ENCODE data around the gene KIF3B.
"Not testable (repeated sequence)": the region's sequence is repeated elsewhere in the genome, so short reads cannot be mapped to it uniquely, and the experiment has no call there.

Gene KIF3B

GRCh38 chr20:32248043-32248442, 29.4 kb upstream of the KIF3B start:
- DNase-seq (ENCODE audit: low read depth), result no peak

- DNase-seq (ENCODE audit: low read depth), result no peak
Observed at GRCh38 chr20:32249030-32249738, 28.3 kb upstream of the KIF3B start.

GRCh38 chr20:32251470-32251869, 26.0 kb upstream of the KIF3B start:
- DNase-seq (ENCODE audit: low read depth), result no peak

GRCh38 chr20:32252189-32252588, 25.3 kb upstream of the KIF3B start:
- no peak for DNase-seq (ENCODE audit: low read depth)

- not testable (repeated sequence) for DNase-seq (ENCODE audit: low read depth)
Observed at GRCh38 chr20:32260973-32261372, 16.5 kb upstream of the KIF3B start.

GRCh38 chr20:32261644-32262043, 15.8 kb upstream of the KIF3B start:
- DNase-seq (ENCODE audit: low read depth), result no peak

GRCh38 chr20:32263398-32263954, 14.0 kb upstream of the KIF3B start:
- DNase-seq (ENCODE audit: low read depth), result no peak

GRCh38 chr20:32271620-32272019, 5.8 kb upstream of the KIF3B start:
- no peak for DNase-seq (ENCODE audit: low read depth)

GRCh38 chr20:32274359-32274758, 3.1 kb upstream of the KIF3B start:
- DNase-seq (ENCODE audit: low read depth), result no peak

GRCh38 chr20:32275163-32275562, 2.3 kb upstream of the KIF3B start:
- not testable (repeated sequence) for DNase-seq (ENCODE audit: low read depth)

GRCh38 chr20:32278199-32278643, 770 bp downstream of the KIF3B start:
- DNase-seq (ENCODE audit: low read depth), result peak; percentile 50

- no peak for DNase-seq (ENCODE audit: low read depth)
Observed at GRCh38 chr20:32281711-32282110, 4.3 kb downstream of the KIF3B start.

- DNase-seq (ENCODE audit: low read depth), result no peak
Observed at GRCh38 chr20:32282461-32282860, 5.0 kb downstream of the KIF3B start.

GRCh38 chr20:32285082-32285620, 7.7 kb downstream of the KIF3B start:
- DNase-seq (ENCODE audit: low read depth), result no peak

GRCh38 chr20:32285621-32286371, 8.3 kb downstream of the KIF3B start:
- peak; percentile 9 for DNase-seq (ENCODE audit: low read depth)

- no peak for DNase-seq (ENCODE audit: low read depth)
Observed at GRCh38 chr20:32287231-32287638, 9.8 kb downstream of the KIF3B start.

- no peak for DNase-seq (ENCODE audit: low read depth)
Observed at GRCh38 chr20:32288225-32288849, 10.9 kb downstream of the KIF3B start.

GRCh38 chr20:32289299-32289660, 11.8 kb downstream of the KIF3B start:
- not testable (repeated sequence) for DNase-seq (ENCODE audit: low read depth)

GRCh38 chr20:32289661-32290431, 12.4 kb downstream of the KIF3B start:
- no peak for DNase-seq (ENCODE audit: low read depth)

GRCh38 chr20:32291166-32291565, 13.7 kb downstream of the KIF3B start:
- no peak for DNase-seq (ENCODE audit: low read depth)

GRCh38 chr20:32292548-32292947, 15.1 kb downstream of the KIF3B start:
- DNase-seq (ENCODE audit: low read depth), result no peak

GRCh38 chr20:32294071-32294470, 16.6 kb downstream of the KIF3B start:
- DNase-seq (ENCODE audit: low read depth), result no peak
